GM21576 (cell line): ENCODE data around the gene TMEM204.

Experiments
- ATAC-seq: cut with Tn5 transposase; IDR thresholded peaks from one replicate; pipeline ENCODE4 v1.9.1; 2021; ENCODE audit warnings: mild to moderate bottlenecking, moderate library complexity; ENCODE audit not compliant: unreplicated experiment

The TMEM204 gene

DNA sequence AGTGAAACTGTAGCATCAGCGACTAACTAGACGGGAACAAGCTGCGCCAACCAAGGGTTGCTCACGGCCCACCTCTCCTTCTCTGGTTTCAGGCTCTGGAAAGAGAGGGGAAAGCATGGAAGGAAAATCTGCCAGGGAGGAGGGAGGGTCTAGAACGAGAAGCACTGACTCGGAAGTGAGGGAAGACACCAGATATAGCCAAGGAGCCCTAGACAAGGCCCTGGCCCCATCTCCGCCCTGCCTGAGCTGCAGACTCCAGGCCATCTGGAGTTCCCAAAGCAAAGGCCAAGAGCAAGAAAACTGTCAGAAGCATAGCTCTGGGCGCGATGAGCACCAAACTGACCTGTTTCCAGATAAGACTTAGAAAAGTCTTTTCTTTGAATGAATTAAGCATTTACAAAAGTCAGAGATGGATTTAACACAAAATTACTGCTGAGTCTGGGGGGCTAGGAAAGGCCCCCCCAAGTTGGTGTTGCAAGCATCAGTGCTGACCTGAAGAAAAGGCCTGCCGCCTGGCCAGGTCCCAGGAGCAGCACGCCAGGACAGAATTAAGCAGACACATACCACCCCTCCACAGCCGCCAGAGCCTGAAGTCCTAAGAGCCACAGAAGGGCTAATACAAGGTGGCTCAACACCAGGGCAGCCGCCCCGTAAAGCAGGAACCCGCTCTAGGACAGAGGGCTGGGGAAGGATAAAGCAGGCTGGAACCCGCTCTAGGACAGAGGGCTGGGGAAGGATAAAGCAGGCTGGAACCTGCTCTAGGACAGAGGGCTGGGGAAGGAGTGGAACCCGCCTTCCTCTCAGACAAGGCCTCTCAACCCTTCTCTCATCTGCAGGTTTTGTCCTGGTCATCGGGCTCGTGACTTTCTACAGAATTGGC, 20.7 kb downstream of the TMEM204 start:
- no peak for ATAC-seq

GRCh38 chr16:1554826-1555445, 21.5 kb downstream of the TMEM204 start:
- no peak for ATAC-seq

- ATAC-seq: no peak
These were observed 22.8 kb downstream of the TMEM204 start for GRCh38 chr16:1556254-1556653.

GRCh38 chr16:1557074-1557473, 23.6 kb downstream of the TMEM204 start:
- no peak for ATAC-seq

- ATAC-seq: no peak
These were observed 24.1 kb downstream of the TMEM204 start for GRCh38 chr16:1557576-1557975.

DNA sequence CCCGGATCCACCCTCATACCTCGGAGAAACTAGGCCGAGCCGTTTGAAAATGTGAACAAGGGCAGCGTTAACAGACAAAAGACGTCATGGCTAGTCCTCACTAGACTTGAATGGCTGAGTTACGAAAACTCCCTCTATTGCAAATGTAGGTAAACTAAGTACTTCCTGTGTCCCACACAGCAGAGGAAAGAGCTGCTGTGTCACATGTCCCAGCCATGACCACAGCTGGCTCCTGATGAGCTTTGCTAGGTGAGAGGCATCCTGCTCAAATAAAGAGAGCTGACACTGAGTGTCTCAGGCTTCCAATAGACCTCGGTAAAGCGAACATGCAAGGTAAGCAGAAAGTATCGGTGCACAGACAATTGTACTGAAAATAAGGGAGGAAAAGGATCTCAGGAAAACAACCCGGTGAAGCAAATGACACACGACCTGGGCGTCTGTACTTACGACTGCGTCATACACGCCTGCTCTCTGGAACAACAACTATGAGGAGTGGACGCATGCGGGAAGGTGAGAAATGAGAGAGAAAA, 26.0 kb downstream of the TMEM204 start:
- ATAC-seq: no peak

DNA sequence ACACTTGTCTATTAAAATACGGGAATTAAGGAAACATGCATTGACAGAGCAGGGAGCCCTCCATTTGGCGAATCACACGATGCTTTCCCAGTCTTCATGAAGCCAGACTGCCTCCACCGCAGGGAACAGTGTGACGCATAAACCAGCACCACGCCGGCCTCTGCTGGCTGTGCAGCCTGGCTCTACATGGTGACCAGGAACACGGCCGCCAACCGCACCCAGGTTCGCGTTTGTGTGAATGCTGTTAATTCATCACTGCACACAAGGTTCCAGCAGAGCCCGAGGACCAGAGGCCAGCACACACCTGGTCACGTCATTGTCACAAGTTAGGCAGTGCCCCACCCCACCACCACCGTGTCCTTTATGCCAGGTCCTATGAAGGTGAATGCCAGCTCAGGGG, 26.7 kb downstream of the TMEM204 start:
- ATAC-seq: no peak

GRCh38 chr16:1560866-1561265, 27.4 kb downstream of the TMEM204 start:
- ATAC-seq: no peak

- ATAC-seq: no peak
These were observed 27.8 kb downstream of the TMEM204 start for GRCh38 chr16:1561266-1561665.

DNA sequence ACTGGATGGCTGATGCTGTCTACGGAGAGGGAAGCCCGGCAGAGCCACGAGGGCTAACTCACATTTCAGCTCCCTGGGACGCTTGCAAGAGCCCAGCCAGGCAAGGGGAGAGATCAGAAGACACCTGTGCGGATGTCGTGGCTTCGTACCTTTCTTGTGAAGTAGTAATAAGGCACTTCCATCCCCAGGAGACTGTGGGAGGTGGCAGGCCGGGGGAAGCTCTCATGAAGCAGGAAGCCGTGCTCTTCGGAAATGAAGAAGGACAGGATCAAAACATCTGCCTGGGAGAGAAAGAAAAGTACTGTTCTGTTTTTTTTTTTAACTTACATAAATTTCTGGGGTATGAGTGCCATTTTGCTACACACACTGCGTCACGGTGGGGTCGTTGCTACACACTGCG, 28.4 kb downstream of the TMEM204 start:
- ATAC-seq: no peak

DNA sequence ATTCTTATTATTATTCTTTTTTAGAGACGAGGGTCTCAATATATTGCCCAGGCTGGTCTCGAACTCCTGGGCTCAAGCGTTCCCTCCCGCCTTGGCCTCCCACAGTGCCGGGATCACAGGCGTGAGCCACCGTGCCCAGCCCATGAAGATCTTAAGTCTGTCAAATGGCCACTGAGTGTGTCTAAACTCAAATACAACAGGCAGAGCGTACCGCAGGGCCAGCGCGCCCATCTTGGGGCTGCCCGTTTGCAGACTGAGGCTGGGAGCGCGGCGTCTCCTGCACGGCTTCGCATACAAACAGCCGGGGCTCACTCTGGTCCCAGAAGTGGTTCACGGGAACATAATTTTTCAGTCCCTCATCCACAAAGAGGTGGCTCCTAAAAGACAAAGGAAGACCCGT, 30.3 kb downstream of the TMEM204 start:
- ATAC-seq: no peak

DNA sequence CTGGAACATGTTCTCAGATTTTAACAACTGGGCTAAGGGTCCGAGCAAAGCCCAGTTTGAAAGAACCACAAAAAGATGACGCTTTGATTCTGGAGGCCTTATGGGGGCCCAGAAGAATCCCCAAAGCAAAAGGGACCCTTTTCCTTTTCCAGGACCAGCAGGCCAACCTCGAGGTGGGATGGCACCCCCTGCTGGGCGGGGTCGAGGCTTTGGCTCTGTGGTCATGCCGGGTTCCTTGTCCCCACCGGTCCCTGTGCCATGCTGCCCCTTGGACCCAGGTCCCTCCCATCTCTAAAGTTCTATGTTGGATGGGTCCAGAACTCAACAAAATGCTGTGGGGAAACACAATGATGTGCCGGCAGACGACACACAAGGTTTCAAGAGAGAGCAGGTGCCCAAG, 30.9 kb downstream of the TMEM204 start:
- ATAC-seq: no peak

GRCh38 chr16:1565083-1565805, 31.8 kb downstream of the TMEM204 start:
- no peak for ATAC-seq

DNA sequence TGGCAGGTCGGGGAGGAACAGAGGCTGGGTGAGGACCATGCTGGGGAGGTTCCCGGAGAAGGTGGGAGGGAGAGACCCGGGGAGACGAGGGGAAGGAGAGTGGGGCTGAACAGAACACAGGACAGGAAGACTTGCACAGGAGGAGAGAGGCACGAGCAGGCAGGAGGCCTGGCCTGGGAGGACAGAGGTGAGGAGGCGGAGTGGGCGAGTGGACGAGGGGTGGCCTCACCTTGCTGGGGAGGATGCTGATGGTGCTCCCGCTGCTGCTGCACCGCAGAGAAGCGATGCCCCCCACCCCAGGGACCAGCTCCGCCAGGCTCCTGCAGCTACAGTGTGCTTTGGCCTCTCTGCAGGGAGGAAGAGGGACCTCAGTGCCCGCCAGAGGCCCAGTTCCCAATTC, 34.5 kb downstream of the TMEM204 start:
- no peak for ATAC-seq

DNA sequence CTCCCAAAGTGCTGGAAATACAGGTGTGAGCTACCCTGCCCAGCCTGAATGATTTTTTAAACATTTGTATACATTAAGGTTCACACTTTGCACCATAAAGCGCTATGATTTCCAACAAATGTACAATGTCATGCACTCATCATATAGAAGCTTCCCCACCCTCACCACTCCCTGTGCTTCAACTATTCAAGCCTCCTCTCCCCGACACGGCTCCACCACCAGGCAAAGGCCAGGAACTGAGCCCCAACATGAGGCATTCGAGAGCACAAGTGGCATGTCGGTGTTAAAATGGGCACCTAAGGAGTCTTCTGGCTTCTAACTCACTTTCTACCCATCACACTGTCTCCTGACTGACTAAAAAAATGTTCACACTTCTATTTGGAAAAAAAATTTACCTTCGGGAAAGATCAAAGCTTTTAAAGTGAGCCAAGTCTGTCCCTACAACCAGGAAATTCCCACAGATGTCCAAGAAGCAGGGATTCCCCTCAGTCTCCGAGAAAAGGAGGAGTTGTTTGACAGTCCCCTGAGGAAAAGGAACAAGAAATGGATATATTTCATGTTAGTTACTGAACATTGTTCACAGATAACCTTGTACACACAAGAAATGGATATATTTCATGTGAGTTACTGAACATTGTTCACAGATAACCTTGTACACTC, 37.7 kb downstream of the TMEM204 start:
- no peak for ATAC-seq

DNA sequence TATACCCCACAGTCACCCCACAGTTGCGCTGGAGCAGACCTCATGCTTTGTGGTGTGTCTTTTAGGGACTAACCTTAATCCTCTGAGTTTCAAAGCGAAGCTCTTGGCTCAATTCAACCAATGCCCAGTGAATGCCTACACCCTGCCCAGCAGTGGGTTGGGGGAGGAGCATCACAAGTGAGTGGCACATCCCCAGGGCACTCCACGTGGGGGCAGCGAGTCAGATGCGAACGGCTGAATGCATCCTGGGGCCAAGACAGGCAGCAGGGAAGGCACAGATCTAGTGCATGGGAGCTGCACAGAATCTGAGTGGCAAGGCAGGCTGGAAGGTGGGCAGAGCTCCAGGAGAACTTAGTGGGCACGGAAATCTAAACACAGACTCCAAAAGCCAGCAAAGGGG, 39.2 kb downstream of the TMEM204 start:
- no peak for ATAC-seq

- ATAC-seq: no peak
These were observed 39.8 kb downstream of the TMEM204 start for GRCh38 chr16:1573301-1573700.

- ATAC-seq: no peak
These were observed 42.1 kb downstream of the TMEM204 start for GRCh38 chr16:1575578-1575977.

DNA sequence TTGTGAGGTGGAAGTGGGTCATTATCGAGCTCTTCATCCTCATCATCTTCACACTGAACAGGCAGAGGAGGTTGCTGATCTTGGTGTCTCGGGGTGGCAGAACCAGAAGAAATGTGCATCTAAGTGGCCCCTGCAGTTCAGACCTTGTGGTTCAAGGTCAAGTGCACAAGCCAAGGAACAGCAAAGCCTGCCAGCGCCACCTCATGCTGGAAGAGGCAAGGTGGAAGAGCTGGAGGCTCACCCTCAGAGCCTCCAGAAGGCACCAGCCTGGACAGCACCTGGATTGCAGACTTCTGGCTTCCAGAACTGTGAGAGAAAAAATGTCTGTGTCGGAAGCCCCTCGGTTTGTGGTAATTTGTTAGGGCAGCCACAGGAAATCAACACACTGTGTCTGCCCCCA, 45.7 kb downstream of the TMEM204 start:
- ATAC-seq: no peak

DNA sequence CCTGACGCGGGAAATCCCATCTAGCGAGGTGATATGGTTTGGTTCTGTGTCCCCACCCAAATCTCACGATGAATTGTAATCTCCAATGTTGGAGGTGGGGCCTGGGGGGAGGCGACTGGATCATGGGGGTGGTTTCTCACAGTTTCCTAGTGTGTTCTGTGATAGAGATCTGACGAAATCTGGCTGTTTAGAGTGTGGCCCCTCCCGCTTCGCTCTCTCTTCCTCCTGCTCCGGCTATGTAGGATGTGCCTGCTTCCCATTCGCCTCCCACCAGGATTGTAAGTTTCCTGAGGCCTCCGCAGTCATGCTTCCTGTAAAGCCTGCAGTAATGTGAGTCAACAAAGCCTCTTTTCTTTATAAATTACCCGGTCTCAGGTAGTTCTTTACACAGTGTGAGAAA, 46.8 kb downstream of the TMEM204 start:
- ATAC-seq: no peak

- no peak for ATAC-seq
These were observed 47.5 kb downstream of the TMEM204 start for GRCh38 chr16:1580956-1581355.
